Measurements from ENCODE around the gene FANCD2.
"Not testable (repeated sequence)": the region's sequence is repeated elsewhere in the genome, so short reads cannot be mapped to it uniquely, and the experiment has no call there.

The FANCD2 gene

DNA sequence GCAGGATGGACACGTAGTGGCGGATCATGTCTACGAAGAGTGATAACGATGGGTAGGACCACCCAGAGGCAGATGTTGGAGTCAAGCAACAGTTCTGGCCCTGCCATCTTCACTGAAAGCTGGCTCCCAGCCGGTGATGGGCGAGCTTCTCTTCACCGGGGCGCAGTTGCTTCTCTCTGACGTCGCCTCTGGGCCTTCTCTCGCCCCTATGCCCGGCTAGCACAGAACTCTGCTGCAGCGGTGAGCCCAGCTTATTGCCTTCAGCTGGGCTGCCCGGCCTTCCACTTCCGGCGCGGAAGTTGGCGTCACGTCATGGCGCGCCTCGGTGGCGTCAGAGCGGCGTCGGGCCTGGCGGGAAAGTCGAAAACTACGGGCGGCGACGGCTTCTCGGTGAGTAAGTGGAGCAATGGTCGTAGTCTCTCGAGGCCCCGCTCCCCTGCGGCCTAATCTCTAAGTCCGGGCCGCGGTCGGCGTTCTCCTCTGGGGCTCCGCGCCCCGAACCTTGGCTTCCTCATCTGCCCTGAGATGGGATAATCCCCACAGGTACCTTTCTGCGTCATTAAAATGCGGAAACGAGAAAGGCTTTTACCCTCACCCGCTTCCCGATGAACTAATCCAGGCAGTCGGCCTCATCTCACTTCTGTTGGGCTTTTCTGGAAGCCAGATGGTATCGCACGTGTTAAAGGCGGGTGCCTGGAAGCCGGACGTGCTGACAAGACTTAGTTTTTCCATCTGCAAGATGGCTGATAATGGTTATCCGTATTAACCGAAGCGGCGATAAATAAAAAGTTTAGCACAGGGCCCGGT is at the start of gene FANCD2:
Gene FANCD2 (plus strand): TSS at position 354 of the 807 bp plus-strand sequence. CDS start 2,221 bp downstream, outside the sequence.
- peak; percentile 89 to 93 for DNase-seq

- peak in 1 of 2 donors; percentile 57 for DNase-seq
Observed at GRCh38 chr3:9976721-9977709, 49.2 kb upstream of the FANCD2 start.

DNA sequence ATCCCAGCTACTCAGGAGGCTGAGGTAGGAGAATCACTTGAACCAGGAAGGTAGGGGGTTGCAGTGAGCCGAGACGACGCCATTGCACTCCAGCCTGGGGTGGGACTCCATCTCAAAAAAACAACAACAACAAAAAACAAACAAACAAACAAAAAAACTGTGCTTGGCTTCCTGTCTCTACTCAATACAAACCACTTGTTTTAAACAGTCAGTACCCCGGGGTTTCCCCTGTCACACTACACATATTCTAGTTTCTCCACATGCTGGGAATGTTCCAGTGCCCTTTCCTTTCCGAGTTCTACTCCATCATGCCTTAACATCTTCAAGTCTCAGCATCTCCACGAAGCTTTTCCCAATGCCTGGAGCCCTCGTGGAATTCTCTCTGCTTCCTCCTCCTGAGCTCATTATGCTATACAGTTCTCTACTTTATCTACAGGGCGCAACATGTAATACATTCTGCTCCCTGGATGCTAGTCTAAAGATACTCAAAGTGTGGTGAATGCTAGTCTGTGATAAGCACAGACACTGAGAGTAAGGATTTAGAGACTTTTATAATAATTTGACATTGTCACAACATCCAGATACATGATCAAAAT is 47.4 kb upstream of the FANCD2 start:
- no peak for DNase-seq

GRCh38 chr3:9980251-9980650 is 46.0 kb upstream of the FANCD2 start:
- no peak for DNase-seq

DNA sequence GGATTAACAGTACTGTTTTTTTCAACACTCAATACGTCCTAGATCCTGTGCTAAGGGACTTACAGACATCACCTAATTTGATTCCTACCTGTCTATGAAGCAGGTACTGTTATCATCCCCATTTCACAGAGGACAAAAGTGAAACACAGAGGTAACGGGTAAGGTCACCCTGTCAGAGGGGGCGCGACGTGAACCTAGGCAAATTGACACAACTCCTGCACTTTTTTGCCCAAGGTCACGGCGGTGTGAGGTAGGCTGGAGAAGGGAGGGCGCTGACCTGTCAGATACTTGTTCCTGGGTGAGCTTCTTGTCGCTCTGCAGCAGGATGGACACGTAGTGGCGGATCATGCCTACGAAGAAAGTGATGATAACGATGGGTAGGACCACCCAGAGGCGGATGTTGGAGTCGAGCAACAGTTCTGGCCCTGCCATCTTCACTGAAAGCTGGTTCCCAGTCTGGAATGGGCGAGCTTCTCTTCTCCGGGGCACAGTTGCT is 40.0 kb upstream of the FANCD2 start:
- no peak for DNase-seq

GRCh38 chr3:9994086-9994844 is 32.0 kb upstream of the FANCD2 start:
- no peak for DNase-seq

DNA sequence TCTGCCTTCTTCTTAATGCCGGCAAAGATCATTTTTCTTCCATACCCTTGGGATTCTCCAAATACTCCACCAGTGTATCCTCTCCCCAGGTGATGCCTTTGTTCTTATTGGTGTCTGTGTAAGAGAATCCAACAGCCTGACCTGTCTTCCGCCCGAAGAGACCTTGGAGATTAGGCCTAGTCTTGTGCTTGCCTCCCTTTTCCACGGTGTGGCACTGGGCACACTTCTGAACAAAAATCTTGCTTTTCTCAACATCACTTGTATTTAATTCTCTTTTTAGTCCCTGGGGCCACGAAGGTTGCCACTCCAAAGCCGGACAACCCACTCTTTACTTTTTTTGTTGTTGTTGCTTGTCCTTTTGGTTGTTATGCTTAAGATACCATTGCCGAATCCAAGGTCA is 25.6 kb upstream of the FANCD2 start:
- DNase-seq: no peak

GRCh38 chr3:10002951-10003350 is 23.3 kb upstream of the FANCD2 start:
- DNase-seq: no peak

DNA sequence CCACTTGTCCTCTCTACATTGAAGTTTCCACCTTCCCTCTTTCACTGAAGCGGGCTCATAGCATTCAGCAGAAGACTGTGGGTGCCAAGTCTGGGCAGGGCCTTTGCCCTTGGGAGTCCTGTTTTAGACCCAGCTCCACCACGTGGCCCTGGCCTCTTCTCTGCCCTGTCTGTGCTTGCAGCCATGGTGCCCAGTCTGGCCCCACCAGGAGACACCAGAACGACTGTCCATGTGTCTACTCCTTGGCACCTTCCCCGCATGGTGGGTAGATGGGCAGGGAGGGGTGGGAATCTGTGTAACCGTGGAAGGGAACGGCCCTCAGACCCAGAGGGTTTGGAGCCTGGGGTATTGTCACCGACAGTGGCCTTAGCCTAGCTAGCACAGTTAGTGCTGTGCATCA is 21.7 kb upstream of the FANCD2 start:
- DNase-seq: no peak

GRCh38 chr3:10004960-10005564 is 21.2 kb upstream of the FANCD2 start:
- no peak for DNase-seq

DNA sequence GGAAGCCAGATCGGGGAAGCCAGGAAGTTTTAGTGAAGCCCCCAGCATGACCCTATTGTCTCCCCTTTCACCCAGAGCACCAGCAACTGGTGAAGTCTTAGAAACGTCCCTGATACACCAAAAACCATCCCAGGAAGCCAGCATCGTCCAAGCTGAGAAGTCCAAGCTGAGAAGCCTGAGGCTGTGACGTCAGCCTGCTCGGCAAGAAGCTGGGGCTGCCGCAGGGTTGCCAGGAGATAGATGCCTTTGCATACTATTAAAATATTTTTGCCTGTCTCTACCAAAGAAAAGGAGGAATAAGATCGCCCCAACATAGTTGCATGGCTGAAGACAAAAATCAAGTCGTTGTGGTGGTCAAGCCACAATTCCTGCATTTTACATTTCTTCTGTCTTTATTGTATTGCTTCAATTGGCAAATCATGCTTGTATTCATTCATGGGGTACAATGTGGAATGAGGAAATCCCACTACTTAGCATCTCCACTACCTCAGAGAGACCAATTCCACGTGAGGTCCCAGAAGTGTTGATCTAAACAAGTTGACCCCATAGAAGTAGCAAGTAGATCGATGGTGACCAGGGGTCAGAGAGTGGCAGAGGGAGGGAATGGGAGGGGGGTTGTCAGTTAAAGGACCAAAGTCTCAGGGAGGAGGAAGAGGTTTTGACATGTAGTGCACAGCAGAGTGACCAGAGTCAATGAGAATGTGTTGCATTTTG is 20.0 kb upstream of the FANCD2 start:
- no peak for DNase-seq

GRCh38 chr3:10006762-10007090 is 19.5 kb upstream of the FANCD2 start:
- no peak for DNase-seq

GRCh38 chr3:10007126-10007782 is 19.0 kb upstream of the FANCD2 start:
- DNase-seq: no peak

- DNase-seq: not testable (repeated sequence)
Observed at GRCh38 chr3:10008216-10008587, 18.0 kb upstream of the FANCD2 start.

GRCh38 chr3:10008588-10009344 is 17.5 kb upstream of the FANCD2 start:
- peak; percentile 81 to 89 for DNase-seq

- DNase-seq: peak in 1 of 2 donors; percentile 9
Observed at GRCh38 chr3:10010421-10010877, 15.8 kb upstream of the FANCD2 start.

DNA sequence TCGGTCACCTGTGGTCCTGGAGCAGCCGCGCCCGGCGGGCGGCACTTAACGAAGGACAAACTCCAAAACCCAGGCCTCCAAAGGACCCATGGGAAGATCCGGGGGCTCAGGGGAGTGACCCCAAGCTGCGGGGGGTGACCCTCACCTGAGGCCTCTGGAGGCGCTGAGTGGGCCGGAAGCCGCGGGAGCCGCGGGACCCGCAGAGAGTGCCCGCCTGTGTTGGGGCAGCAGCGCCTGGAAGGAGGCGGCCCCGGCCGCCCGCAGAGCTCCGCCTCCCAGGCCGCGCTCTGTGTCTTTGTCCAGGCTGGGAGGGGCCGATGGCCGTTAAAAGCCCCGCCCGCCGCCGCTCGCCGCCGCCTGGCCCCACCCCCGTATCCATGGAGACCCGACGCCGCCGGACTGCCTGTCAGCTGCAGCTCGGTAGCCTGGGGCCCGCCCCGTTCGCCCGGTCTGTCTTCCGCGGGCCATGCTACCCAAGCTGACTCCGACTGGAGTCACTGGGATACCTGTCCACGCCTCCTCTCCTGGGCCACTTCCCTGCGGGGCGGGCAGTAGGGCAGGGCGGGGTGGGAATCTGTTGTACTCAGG is 15.3 kb upstream of the FANCD2 start:
- DNase-seq: peak; percentile 90 to 92

GRCh38 chr3:10011631-10012030 is 14.6 kb upstream of the FANCD2 start:
- no peak for DNase-seq

DNA sequence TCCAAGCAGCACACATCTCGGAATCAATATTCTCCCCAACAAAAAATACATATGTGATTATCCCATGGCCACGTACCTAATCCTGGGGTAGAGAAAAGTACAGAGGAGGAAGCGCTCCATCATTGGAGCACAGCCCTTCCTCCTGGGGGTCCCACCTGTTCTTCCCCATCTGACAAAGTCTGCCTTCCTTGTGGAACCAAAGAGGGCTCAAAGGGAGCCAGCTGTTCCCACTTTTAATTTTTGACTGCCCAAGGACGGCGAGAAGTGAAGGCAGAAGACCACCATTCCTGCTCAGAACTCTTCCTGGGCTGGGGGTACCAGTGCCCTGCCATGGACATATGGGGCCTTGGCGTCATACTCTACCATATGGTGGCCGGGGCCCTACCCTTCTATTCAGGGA is 14.1 kb upstream of the FANCD2 start:
- DNase-seq: no peak

All from CD4-positive, alpha-beta T cell treated with Interferon alpha-2 for 1 hour (primary cell).